ENCODE data around the gene CACNA1D.

The CACNA1D gene

DNA sequence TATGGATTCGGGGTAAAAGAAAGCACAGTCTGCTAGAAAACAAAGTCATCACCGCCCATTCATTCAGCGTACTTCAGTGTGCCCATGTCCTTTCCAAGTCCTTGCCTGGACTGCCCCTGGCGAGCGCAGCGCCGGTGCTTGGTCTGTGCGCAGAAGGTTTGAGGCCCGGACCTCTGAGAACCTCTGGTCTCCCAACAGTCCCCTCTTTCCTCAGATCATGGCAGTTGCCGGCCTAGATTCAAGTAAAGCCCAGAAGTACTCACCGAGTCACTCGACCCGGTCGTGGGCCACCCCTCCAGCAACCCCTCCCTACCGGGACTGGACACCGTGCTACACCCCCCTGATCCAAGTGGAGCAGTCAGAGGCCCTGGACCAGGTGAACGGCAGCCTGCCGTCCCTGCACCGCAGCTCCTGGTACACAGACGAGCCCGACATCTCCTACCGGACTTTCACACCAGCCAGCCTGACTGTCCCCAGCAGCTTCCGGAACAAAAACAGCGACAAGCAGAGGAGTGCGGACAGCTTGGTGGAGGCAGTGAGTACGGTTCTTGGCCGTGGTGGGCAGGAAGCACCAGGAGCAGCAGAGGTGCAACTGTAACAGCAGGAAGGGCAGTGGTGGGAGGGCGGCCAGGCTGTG, 315.5 kb downstream of the CACNA1D start:
- TF ChIP-seq POLR2A (IDR thresholded peaks at IDR 0.05; ENCODE audit: low read depth, low read length) (no peak), TAF1 (IDR thresholded peaks at IDR 0.05; ENCODE audit: borderline replicate concordance, low read depth, low read length) (no peak), POLR2AphosphoS5 (IDR thresholded peaks at IDR 0.05; ENCODE audit: low read depth, low read length) (no peak)
- no peak for FAIRE-seq
- DNase-seq (ENCODE audit: insufficient read length) = no peak

- TF ChIP-seq POLR2AphosphoS5 (IDR thresholded peaks at IDR 0.05; ENCODE audit: low read depth, low read length) (no peak), POLR2A (IDR thresholded peaks at IDR 0.05; ENCODE audit: low read depth, low read length) (no peak), TAF1 (IDR thresholded peaks at IDR 0.05; ENCODE audit: borderline replicate concordance, low read depth, low read length) (no peak)
- DNase-seq (ENCODE audit: insufficient read length) (no peak), FAIRE-seq (no peak)
Observed at GRCh38 chr3:53811143-53811927, 316.9 kb downstream of the CACNA1D start.

GRCh38 chr3:53812434-53812833, 318.0 kb downstream of the CACNA1D start:
- TF ChIP-seq TAF1 (IDR thresholded peaks at IDR 0.05; ENCODE audit: borderline replicate concordance, low read depth, low read length) = no peak
- no peak for TF ChIP-seq POLR2A (IDR thresholded peaks at IDR 0.05; ENCODE audit: low read depth, low read length)
- no peak for TF ChIP-seq POLR2AphosphoS5 (IDR thresholded peaks at IDR 0.05; ENCODE audit: low read depth, low read length)
- FAIRE-seq = no peak
- no peak for DNase-seq (ENCODE audit: insufficient read length)

DNA sequence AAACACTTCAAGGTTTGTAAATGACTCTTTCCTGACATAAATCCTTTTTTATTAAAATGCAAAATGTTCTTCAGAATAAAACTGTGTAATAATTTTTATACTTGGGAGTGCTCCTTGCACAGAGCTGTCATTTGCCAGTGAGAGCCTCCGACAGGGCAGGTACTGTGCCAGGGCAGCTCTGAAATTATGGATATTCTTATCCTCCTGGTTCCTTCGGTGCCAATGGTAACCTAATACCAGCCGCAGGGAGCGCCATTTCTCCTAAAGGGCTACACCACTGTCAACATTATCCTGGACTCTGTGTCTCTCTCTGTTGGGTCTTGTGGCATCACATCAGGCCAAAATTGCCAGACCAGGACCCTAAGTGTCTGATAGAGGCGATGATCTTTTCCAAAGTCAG, 318.8 kb downstream of the CACNA1D start:
- TF ChIP-seq POLR2AphosphoS5 (IDR thresholded peaks at IDR 0.05; ENCODE audit: low read depth, low read length) = no peak
- no peak for TF ChIP-seq POLR2A (IDR thresholded peaks at IDR 0.05; ENCODE audit: low read depth, low read length)
- no peak for TF ChIP-seq TAF1 (IDR thresholded peaks at IDR 0.05; ENCODE audit: borderline replicate concordance, low read depth, low read length)
- DNase-seq (ENCODE audit: insufficient read length) = no peak

DNA sequence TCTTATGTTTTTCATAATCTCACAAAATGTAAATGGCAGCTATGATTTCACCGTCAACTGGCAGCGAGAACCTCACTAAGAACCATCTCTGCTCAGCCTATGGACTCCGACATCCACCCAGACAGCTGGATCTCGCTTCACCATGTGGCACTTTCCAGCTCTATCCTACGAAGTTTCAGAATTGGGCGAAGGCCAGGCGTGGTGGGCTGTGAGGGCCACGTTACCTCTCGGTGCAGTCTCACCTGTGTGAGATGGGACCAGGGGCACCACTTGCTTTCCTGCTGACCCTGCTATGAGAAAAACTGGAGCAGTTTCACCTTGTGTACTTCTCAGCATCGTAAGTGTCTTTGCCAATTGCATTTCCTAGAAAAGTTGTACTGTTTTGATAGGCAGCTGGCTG, 319.5 kb downstream of the CACNA1D start:
- TF ChIP-seq TAF1 (IDR thresholded peaks at IDR 0.05; ENCODE audit: borderline replicate concordance, low read depth, low read length) (no peak), POLR2AphosphoS5 (IDR thresholded peaks at IDR 0.05; ENCODE audit: low read depth, low read length) (no peak), POLR2A (IDR thresholded peaks at IDR 0.05; ENCODE audit: low read depth, low read length) (no peak)
- DNase-seq (ENCODE audit: insufficient read length) (no peak), FAIRE-seq (no peak)

More for the DNA sequence above, 318.8 kb downstream of the CACNA1D start:
- FAIRE-seq = no peak

GRCh38 chr3:53815067-53815466, 320.7 kb downstream of the CACNA1D start:
- TF ChIP-seq POLR2AphosphoS5 (IDR thresholded peaks at IDR 0.05; ENCODE audit: low read depth, low read length) = no peak
- TF ChIP-seq TAF1 (IDR thresholded peaks at IDR 0.05; ENCODE audit: borderline replicate concordance, low read depth, low read length) = no peak
- no peak for TF ChIP-seq POLR2A (IDR thresholded peaks at IDR 0.05; ENCODE audit: low read depth, low read length)
- DNase-seq (ENCODE audit: insufficient read length) (no peak), FAIRE-seq (no peak)

GRCh38 chr3:53815651-53816050, 321.2 kb downstream of the CACNA1D start:
- FAIRE-seq (no peak), DNase-seq (ENCODE audit: insufficient read length) (no peak)
- TF ChIP-seq POLR2A (IDR thresholded peaks at IDR 0.05; ENCODE audit: low read depth, low read length) = no peak
- no peak for TF ChIP-seq POLR2AphosphoS5 (IDR thresholded peaks at IDR 0.05; ENCODE audit: low read depth, low read length)
- no peak for TF ChIP-seq TAF1 (IDR thresholded peaks at IDR 0.05; ENCODE audit: borderline replicate concordance, low read depth, low read length)

DNA sequence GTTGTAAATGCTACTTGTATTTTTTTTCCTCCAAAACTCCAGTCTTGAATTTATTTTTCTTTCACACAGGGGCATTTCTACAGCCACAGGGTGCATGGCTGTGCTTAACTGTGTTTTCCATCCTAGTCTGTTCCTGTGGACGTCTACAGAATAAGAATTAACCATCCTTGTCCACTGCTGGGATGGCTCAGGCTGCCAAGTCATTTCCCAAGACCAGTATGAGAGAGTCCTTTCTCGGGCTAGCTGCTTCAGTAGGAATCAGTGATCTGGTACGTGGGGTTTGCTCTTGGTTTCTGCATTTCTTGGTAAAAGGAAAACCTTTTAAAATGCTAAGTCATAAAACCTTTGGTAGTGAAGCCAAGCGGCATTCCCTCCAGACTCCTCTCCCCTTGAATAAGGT, 322.0 kb downstream of the CACNA1D start:
- no peak for DNase-seq (ENCODE audit: insufficient read length)
- no peak for FAIRE-seq
- TF ChIP-seq POLR2AphosphoS5 (IDR thresholded peaks at IDR 0.05; ENCODE audit: low read depth, low read length) = no peak
- TF ChIP-seq POLR2A (IDR thresholded peaks at IDR 0.05; ENCODE audit: low read depth, low read length) = no peak
- no peak for TF ChIP-seq TAF1 (IDR thresholded peaks at IDR 0.05; ENCODE audit: borderline replicate concordance, low read depth, low read length)

DNA sequence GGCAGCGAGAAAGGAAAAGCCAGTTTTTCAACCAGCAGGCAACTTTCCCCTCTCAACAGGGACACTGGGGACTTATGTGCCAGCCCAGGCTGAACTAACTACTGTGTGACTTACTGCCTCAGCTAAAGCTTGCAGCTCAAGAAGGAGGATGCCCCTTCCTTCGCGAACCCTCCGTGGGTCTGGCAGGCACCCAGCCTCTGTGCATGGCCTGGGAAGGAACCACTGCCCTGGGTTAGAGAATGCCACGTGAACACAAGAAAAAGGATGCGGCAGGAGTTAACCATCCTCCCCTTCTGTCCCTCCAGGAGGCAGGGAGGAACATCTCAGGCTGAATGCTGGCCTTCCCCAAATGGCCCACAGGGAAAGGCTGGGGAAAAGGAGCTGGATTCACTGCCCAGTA, 322.8 kb downstream of the CACNA1D start:
- FAIRE-seq (no peak), DNase-seq (ENCODE audit: insufficient read length) (no peak)
- TF ChIP-seq TAF1 (IDR thresholded peaks at IDR 0.05; ENCODE audit: borderline replicate concordance, low read depth, low read length) (no peak), POLR2AphosphoS5 (IDR thresholded peaks at IDR 0.05; ENCODE audit: low read depth, low read length) (no peak), POLR2A (IDR thresholded peaks at IDR 0.05; ENCODE audit: low read depth, low read length) (no peak)

DNA sequence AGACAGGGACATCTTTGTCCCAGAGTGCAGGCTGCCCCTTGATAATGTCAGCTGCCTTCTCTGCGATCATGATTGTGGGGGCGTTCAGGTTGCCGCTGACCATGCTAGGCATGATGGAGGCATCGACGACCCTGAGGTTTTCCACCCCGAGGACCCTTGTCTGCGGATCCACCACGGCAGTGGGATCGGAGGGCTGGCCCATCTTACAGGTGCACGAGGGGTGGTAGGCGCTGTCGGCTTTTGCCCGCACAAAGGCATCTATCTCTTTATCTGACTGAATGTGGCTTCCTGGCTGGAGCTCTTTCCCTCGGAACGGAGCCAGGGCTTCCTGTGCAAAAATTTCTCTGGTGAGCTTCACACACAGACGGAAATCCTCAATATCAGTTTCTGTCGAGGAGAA, 323.4 kb downstream of the CACNA1D start:
- DNase-seq (ENCODE audit: insufficient read length) (no peak), FAIRE-seq (no peak)
- no peak for TF ChIP-seq POLR2AphosphoS5 (IDR thresholded peaks at IDR 0.05; ENCODE audit: low read depth, low read length)
- TF ChIP-seq TAF1 (IDR thresholded peaks at IDR 0.05; ENCODE audit: borderline replicate concordance, low read depth, low read length) = no peak
- TF ChIP-seq POLR2A (IDR thresholded peaks at IDR 0.05; ENCODE audit: low read depth, low read length) = no peak

- TF ChIP-seq TAF1 (IDR thresholded peaks at IDR 0.05; ENCODE audit: borderline replicate concordance, low read depth, low read length) = no peak
- no peak for TF ChIP-seq POLR2A (IDR thresholded peaks at IDR 0.05; ENCODE audit: low read depth, low read length)
- TF ChIP-seq POLR2AphosphoS5 (IDR thresholded peaks at IDR 0.05; ENCODE audit: low read depth, low read length) = no peak
- FAIRE-seq = no peak
- no peak for DNase-seq (ENCODE audit: insufficient read length)
Observed at GRCh38 chr3:53818221-53819162, 324.1 kb downstream of the CACNA1D start.

Measured in GM12892 (cell line).